Aorta (tissue), 5 donors: ENCODE measurements around the gene SLC17A5. TPM values are rescaled to one million over a fixed set of nuclear protein-coding genes. Genes with fewer than 3 reads are reported as not detected.
"Not testable (repeated sequence)": the region's sequence is repeated elsewhere in the genome, so short reads cannot be mapped to it uniquely, and the experiment has no call there.

Experiments
- ATAC-seq: fragments of 200-7000 bp; cut with Tn5 transposase; one replicate; pipeline ENCODE4 v1.9.1; 2022; ENCODE audit warnings: moderate library complexity; ENCODE audit not compliant: low FRiP score
- DNase-seq, 2 donors: peaks; one replicate each; pipeline ENCODE4 v3.0.0-alpha.2; 2020
- H3K27ac ChIP-seq, 2 donors: one replicate each; pipeline ENCODE4 v1.5.1; 2013; ENCODE audit warnings: low read length in 2 of 2, mild to moderate bottlenecking in 2 of 2, moderate library complexity in 2 of 2, control low read depth in 1 of 2, inconsistent platforms in 1 of 2, low read depth in 1 of 2
- H3K27me3 ChIP-seq, 2 donors: one replicate each; pipeline ENCODE4 v1.6.1; 2013; ENCODE audit warnings: control low read depth in 1 of 2, low read length in 1 of 2, mild to moderate bottlenecking in 1 of 2, moderate library complexity in 1 of 2; ENCODE audit not compliant: insufficient read depth in 2 of 2, control insufficient read depth in 1 of 2
- H3K36me3 ChIP-seq, 2 donors: one replicate each; pipeline ENCODE4 v1.6.1; 2013; ENCODE audit warnings: control low read depth in 1 of 2, low read length in 1 of 2, mild to moderate bottlenecking in 1 of 2; ENCODE audit not compliant: insufficient read depth in 2 of 2, control insufficient read depth in 1 of 2
- H3K4me1 ChIP-seq, 2 donors: one replicate each; pipeline ENCODE4 v1.6.1; 2013; ENCODE audit warnings: low read length in 2 of 2, control low read depth in 1 of 2, mild to moderate bottlenecking in 1 of 2, moderate library complexity in 1 of 2; ENCODE audit not compliant: insufficient read depth in 2 of 2, control insufficient read depth in 1 of 2
- H3K4me3 ChIP-seq, 2 donors: one replicate each; pipeline ENCODE4 v1.5.1; 2013; ENCODE audit warnings: low read length in 2 of 2, control low read depth in 1 of 2, mild to moderate bottlenecking in 1 of 2
- H3K9me3 ChIP-seq: one replicate; pipeline ENCODE4 v1.6.1; 2013; ENCODE audit warnings: mild to moderate bottlenecking, low read length; ENCODE audit not compliant: control insufficient read depth
- WGBS, 2 donors: extraction: QIAGEN DNeasy Blood & Tissue Kit; methylation state at CpG; one replicate each; pipeline ENCODE4 v1.1.7; 2013; 5-methylcytosine and 5-hydroxymethylcytosine counted together
- intact Hi-C, 2 donors: fragments of 100-400 bp; cut with DNase I; formaldehyde crosslinking; loops; one replicate each; pipeline versions ENCODE4 v1.14.2 to v1.15.0; 2022
- polyA plus RNA-seq, 2 donors: library from polyadenylated mRNA; stranded (reverse); fragments of 200-250 nt; gene quantifications; one replicate each; pipeline ENCODE4 v1.2.3, GENCODE V29; 2013
- total RNA-seq, 2 donors: library from RNA; stranded (reverse); fragmentation: NEBNext Ultra II Directional; extraction: Animal tissue kit (Norgen Biotek cat#: 25700); gene quantifications; one replicate each; pipeline ENCODE4 v1.2.1, GENCODE V29; 2021
- donor health status: healthy with polysubstance abuse.
- donor health status: Bipolar disorder and iron deficiency.
- donor health status: DM: no; HTN: no; CAD: no.
- donor health status: DM: no; HTN: no; CAD: no.
- donor health status: DM: yes; HTN: yes; CAD: no.

Gene SLC17A5
- total and polyA plus RNA-seq, 4 donors = 10.7 to 22.4 (median 16.4) TPM

DNA sequence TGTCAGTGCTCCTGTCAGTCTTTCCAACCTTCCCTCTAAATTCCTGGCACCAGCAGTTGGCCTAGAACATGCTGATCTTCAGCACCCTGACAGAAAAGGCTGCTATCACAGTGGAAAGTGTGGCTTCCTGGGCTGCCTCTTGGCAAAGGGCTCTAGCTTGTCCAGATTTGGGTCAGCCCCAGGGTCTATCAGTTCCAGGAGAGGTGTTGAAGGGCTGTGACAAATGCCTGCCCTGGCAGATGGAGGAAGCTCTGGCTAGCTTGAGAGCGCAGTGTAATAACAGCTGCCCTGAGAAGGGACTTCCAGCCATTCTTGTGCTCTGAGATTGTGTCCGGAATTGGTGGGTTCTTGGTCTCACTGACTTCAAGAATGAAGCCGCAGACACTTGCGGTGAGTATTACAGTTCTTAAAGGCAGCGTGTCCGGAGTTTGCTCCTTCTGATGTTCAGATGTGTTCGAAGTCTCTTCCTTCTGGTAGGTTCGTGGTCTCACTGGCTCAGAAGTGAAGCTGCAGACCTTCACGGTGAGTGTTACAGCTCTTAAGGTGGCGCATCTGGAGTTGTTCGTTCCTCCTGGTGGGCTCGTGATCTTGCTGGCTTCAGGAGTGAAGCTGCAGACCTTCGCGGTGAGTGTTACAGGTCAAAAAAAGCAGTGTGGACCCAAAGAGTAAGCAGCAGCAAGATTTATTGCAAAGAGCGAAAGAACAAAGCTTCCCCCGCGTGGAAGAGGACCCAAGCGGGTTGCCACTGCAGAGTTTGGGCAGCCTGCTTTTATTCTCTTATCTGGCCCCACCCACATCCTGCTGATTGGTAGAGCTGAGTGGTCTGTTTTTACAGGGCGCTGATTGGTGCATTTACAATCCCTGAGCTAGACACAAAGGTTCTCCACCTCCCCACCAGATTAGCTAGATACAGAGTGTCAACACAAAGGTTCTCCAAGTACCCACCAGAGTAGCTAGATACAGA is 82.3 kb downstream of the SLC17A5 start:
- ATAC-seq, DNase-seq, H3K9me3 ChIP-seq, H3K4me1 ChIP-seq, H3K4me3 ChIP-seq, intact Hi-C loops, H3K27me3 ChIP-seq, H3K36me3 ChIP-seq: not testable (repeated sequence)
- 33 to 44% methylated on average over 19 of the region's 19 CpGs for WGBS, 2 donors
- peak overlapping the region in 1 of 2 donors; percentile 17 for H3K27ac ChIP-seq

DNA sequence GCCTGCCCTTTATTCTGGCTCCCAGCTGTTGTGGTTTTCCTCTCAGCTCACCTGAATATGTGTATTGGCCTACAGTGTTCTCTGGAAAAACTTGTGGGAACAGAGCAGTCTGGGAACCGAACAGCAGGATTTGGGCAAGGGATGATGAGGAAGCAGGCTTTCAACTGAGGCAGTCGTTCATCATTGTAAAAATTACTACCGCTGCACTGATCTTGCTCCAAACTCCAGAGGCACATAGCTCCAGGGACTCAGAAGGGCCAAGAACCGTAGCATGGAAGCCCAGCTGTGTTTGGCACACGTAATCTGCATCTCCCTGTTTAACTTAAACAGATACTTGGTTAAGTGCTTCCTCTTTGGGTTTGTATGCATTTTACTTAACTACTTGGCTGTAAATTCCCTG is 84.7 kb downstream of the SLC17A5 start:
- Histone ChIP-seq H3K36me3 (no peaks in the 10 kb centered on the region), H3K4me1 (peaks cover 0 to 3% of the 10 kb centered on the region in 2 donors), H3K27ac (no peak overlapping the region), H3K9me3 (no peaks in the 10 kb centered on the region), H3K4me3 (no peak overlapping the region), H3K27me3 (no peaks in the 10 kb centered on the region)
- DNase-seq = no peak
- ATAC-seq = no peak
- intact Hi-C loops = no loop called here
- 61 to 83% methylated on average over 5 of the region's 5 CpGs for WGBS, 2 donors

DNA sequence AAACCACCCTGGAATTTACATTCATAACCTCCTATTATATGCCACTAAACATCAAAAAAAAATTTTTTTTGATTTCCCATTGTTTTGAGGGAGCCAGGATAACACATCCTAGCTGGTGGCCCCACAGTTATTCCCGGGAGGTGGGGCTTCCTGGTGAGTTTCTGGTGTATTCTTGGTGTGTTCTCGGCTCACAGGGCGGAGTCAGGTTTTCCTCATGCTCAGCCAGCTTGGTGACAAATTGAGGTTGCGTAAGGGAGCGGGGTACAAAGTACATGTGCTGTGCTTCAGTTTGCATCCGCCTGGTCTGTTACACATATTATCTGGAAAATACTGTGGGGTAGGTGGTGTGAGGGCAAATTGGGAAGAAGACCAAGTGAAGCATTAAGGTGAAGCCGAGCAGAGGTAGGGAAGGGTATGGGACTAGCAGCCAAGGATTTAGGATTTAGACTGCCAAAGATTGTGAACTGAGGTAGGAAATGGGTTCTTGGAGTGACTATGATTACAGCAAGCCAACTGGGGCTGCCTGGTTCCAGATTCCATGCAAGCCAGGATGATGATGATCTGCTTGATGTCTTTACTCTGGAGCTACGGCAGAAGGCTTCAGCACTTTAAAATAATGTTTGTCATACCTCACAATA is 86.7 kb downstream of the SLC17A5 start:
- no peaks in the 10 kb centered on the region for H3K9me3 ChIP-seq
- peaks cover 0 to 3% of the 10 kb centered on the region in 2 donors for H3K4me1 ChIP-seq
- no peaks in the 10 kb centered on the region for H3K27me3 ChIP-seq
- H3K36me3 ChIP-seq = no peaks in the 10 kb centered on the region
- peak; percentile 79 for ATAC-seq
- peak; percentile 70 to 77 for DNase-seq
- WGBS, 2 donors = 87 to 90% methylated on average over 8 of the region's 8 CpGs
- no peak overlapping the region for H3K27ac ChIP-seq
- no peak overlapping the region for H3K4me3 ChIP-seq
- intact Hi-C loops = no loop called here

DNA sequence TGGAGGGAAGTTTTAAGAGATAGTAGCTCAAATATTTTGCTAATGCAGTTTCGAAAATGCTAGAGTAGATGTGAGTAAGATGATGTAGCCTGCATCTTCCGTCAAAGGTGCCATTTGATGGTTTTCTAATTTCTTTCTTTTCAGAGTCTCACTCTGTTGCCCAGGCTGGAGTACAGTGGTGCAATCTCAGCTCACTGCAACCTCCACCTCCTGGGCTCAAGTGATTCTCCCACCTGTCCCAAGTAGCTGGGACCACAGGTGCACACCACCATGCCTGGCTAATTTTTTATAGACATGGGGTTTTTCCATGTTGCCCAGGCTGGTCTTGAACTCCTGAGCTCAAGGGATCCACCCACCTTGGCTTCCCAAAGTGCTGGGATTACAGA is 87.3 kb downstream of the SLC17A5 start:
- H3K4me3 ChIP-seq, H3K27ac ChIP-seq, H3K9me3 ChIP-seq, intact Hi-C loops, H3K36me3 ChIP-seq, DNase-seq, ATAC-seq, H3K27me3 ChIP-seq, H3K4me1 ChIP-seq: not testable (repeated sequence)
- WGBS, 2 donors = 93 to 96% methylated on average over 2 of the region's 2 CpGs

DNA sequence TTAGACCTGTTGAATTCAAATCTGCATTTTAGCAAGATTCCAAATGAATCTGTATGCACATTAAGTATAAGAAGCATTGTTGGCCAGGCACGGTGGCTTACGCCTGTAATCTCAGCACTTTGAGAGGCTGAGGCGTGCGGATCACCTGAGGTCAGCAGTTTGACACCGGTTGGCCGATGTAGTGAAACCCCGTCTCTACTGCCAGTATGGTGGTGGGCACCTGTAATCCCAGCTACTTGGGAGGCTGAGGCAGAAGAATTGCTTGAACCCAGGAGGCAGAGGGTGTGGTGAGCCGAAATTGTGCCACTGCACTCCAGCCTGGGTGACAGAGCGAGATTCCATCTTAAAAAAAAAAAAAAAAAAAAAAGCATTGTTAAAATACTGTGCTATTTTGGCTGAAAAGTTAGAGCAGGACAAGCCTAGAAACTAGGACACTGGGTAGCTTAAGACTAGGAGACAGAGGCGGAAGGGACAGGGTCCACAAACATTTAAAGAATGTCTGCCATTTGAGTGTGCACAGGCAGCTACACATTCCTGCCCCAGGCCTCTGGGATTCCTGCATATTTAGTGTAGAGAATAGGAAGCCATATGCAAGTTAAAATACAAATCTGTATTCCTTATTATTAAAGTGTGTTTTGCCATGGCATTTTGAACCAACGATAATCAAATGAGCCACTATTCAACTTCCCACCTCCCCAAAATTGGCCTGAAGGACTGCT is 87.9 kb downstream of the SLC17A5 start:
- Histone ChIP-seq H3K36me3 (no peaks in the 10 kb centered on the region), H3K4me1 (peaks cover 0 to 2% of the 10 kb centered on the region in 2 donors), H3K9me3 (no peaks in the 10 kb centered on the region), H3K27ac (no peak overlapping the region), H3K4me3 (no peak overlapping the region), H3K27me3 (no peaks in the 10 kb centered on the region)
- intact Hi-C loops = no loop called here
- DNase-seq = no peak
- 79 to 86% methylated on average over 11 of the region's 11 CpGs for WGBS, 2 donors
- no peak for ATAC-seq

DNA sequence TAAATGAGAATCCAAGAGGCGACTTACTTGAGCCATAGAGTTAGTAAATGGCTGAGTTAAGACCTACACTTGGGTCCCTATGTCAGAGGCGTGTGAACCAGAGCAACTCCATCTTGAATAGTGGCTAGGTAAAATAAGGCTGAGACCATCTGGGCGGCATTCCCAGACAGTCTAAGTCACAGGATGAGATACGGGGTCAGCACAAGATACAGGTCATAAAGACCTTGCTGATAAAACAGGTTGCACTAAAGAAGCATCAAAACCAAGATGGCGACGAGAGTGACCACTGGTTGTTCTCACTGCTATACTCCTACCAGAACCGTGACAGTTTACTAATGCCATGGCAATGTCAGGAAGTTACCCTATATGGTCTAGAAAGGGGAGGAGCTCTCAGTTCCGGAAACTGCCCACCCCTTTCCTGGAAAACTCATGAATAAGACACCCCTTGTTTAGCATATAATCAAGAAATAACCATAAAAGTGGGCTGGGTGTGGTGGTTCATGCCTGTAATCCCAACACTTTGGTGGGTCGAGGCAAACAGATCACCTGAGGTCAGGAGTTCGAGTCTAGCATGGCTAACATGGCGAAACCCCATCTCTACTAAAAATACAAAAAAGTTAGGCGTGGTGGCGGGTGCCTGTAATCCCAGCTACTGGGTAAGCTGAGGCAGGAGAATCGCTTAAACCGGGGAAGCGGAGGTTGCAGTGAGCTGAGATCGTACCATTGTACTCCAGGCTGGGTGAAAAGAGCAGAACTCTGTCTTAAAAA is 89.0 kb downstream of the SLC17A5 start:
- WGBS, 2 donors = 95 to 98% methylated on average over 17 of the region's 17 CpGs
- H3K27ac ChIP-seq = no peak overlapping the region
- H3K4me3 ChIP-seq = no peak overlapping the region
- no peaks in the 10 kb centered on the region for H3K36me3 ChIP-seq
- H3K27me3 ChIP-seq = no peaks in the 10 kb centered on the region
- intact Hi-C loops = no loop called here
- ATAC-seq (no peak), DNase-seq (no peak)
- no peaks in the 10 kb centered on the region for H3K4me1 ChIP-seq
- H3K9me3 ChIP-seq = no peaks in the 10 kb centered on the region

DNA sequence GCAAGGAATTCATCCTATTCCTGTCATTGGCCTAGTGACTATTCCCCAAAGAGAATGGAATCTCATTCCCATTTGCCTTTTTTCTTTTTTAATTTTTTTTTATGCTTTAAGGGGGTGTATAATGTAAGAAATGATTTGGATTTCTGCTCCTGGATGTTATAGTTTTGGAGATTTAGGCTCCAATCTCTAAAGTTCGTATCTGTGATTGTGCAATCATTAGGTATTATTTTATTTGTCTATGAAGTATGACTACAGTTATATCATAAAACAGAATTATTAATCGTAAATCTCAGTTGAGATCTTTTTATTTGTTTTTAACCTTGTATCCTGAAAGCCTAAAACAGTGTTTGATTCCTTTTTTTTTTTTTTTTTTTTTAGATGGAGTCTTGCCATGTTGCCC is 91.2 kb downstream of the SLC17A5 start:
- DNase-seq (no peak), ATAC-seq (no peak)
- Histone ChIP-seq H3K36me3 (no peaks in the 10 kb centered on the region), H3K4me3 (no peak overlapping the region), H3K4me1 (no peaks in the 10 kb centered on the region), H3K27me3 (no peaks in the 10 kb centered on the region), H3K27ac (no peak overlapping the region), H3K9me3 (no peaks in the 10 kb centered on the region)
- WGBS, 2 donors = 88 to 91% methylated on average over 2 of the region's 2 CpGs
- intact Hi-C loops = no loop called here

DNA sequence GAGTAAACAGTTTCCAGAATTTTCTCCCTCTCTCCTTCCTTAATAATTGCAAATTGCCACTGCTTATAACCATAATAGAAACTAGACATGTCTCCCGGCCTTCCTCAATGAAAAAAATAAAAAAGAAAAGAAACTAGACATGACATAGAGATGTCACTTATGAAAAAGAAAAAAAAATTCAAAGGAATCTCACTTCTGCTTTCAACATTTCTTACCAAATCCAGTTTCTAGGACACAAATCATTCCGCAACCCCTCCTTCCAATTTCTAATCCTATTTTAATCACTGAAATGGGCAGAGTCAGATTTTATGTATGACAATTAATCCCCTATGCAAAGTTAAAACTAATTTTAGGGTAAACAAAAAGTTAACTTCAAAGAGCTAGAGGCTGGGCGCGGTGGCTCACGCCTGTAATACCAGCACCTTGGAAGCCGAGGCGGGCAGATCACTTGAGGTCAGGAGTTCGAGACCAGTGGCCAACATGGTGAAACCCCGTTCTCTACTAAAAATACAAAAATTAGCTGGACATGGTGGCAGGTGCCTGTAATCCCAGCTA is 92.9 kb downstream of the SLC17A5 start:
- no peak for DNase-seq
- 89% methylated on average over 9 of the region's 9 CpGs for WGBS, 2 donors
- no peaks in the 10 kb centered on the region for H3K9me3 ChIP-seq
- no peaks in the 10 kb centered on the region for H3K36me3 ChIP-seq
- intact Hi-C loops = no loop called here
- H3K27ac ChIP-seq = no peak overlapping the region
- H3K4me1 ChIP-seq = no peaks in the 10 kb centered on the region
- H3K27me3 ChIP-seq = no peaks in the 10 kb centered on the region
- H3K4me3 ChIP-seq = no peak overlapping the region
- no peak for ATAC-seq
